GM12872 (cell line): Measurements from ENCODE around the gene ITLN1.

Experiments
- TF ChIP-seq, protein P1 (sequence below): IDR thresholded peaks from 3 replicates; pipeline ENCODE4 v1.5.1; 2011; ENCODE audit warnings: low read depth, mild to moderate bottlenecking, low read length, moderate library complexity; ENCODE audit not compliant: insufficient read depth

The ITLN1 gene

GRCh38 chr1:160841079-160841478, 43.9 kb downstream of the ITLN1 start:
- TF ChIP-seq, protein P1, sequence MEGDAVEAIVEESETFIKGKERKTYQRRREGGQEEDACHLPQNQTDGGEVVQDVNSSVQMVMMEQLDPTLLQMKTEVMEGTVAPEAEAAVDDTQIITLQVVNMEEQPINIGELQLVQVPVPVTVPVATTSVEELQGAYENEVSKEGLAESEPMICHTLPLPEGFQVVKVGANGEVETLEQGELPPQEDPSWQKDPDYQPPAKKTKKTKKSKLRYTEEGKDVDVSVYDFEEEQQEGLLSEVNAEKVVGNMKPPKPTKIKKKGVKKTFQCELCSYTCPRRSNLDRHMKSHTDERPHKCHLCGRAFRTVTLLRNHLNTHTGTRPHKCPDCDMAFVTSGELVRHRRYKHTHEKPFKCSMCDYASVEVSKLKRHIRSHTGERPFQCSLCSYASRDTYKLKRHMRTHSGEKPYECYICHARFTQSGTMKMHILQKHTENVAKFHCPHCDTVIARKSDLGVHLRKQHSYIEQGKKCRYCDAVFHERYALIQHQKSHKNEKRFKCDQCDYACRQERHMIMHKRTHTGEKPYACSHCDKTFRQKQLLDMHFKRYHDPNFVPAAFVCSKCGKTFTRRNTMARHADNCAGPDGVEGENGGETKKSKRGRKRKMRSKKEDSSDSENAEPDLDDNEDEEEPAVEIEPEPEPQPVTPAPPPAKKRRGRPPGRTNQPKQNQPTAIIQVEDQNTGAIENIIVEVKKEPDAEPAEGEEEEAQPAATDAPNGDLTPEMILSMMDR: no peak

DNA sequence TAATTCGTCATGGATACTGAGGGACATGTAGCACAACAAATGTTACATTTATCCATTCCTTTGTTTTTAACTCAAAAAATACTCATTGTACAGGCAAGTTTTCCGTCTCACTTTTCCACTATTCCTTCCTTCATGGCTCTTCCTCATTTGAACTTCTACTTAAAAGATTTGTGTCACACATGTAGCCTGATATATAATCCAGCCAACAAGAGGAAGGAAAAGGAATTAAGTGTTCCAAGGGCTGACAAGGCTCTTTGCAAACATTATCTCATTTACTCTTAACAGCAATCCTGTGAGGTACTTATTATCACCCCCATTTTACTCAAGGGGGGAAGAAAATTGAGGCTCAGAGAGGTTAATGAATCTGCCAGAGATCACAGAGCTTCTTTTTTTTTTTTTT, 45.2 kb downstream of the ITLN1 start:
- TF ChIP-seq, protein P1: no peak

DNA sequence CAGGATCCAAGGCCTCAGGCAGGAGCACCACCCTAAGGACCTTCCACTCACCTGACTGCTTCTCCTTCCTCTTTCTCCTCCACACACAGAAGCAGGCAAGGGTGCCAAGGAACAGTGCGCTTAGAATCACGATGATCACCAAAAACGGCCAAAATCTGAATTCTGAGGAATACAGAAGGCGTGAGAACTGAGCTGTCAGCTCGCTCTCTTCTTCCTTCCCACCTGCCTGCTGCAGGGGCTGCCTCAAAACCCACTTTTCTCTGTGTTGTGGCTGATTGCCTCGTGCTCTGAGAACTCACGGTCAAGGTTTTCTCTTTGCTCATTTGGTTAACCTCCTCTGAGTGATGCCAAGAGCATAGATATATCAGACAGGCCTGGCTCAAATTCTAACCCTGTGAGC, 46.1 kb downstream of the ITLN1 start:
- TF ChIP-seq, protein P1: no peak

GRCh38 chr1:160837558-160838205, 47.3 kb downstream of the ITLN1 start:
- TF ChIP-seq, protein P1: peak; percentile 69

DNA sequence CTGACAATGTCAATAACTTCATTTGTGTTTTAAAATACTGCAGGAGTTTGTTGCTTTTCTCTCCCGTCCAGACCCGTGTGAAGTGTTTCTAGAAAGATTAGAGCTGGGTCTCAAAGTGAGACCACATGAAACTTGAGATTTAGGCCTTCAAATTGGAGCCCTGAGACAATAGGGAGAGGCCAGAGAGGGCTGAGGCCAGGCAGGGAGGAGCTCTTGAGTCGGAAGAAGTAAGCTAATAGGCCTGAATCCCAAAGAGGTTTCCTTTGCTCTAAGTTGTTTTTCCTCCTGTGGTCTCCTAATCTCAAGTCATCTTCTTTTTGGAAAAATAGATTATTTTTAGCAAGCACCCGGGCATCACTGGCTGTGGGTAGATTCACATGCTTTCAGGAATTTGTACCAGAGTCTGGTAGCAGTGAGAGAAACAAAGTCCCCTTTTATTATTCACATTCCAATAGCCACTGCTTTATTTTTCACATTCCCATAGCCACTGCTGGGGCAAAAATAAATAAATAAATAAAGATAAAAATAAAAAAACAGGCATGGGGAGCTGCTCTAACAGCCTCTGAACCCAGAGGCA, 47.9 kb downstream of the ITLN1 start:
- TF ChIP-seq, protein P1: no peak

DNA sequence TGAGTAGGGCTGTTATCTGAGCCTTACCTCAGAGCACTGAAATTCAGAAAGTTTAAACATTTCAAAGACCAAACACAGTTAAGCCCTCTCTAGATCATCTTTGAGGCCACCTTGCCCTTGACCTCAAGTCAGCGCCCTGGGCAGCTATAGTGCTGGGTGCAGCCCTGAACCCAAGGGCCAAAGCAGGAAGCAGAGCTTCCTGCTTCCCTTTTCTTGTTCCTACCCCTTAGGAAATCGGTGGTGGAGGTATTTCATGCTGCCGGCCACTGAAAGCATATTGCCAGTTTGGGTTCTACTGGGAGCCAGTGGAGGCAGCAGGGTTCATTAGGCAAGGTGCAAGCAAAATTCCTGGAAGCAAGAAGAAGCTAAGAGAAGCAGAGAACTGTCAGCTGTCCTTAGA, 48.4 kb downstream of the ITLN1 start:
- TF ChIP-seq, protein P1: no peak

DNA sequence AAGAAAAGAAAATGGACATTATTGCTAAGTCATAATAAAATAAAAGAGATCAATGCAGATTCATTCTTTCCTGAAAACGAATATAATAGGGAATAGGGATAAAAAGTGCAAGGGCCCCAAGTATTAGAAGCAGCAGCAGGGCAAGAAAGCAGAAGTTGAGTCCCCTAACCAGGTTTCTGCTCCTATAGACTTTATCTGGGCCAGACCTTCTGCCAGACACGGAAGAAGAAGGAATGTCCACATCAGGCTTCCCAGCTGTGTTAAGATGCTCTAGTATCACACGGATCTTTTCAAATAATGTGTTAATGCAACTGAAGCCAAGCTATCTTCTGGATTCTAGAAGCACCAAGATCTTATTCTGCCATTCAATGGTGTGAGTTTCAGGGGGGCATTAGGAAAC, 49.2 kb downstream of the ITLN1 start:
- TF ChIP-seq, protein P1: no peak
